Smooth muscle cell (in vitro differentiated cells): ENCODE results near the gene MED20. TPM values are rescaled to one million over a fixed set of nuclear protein-coding genes. Genes with fewer than 3 reads are reported as not detected.

Experiments used
- DNase-seq: peaks from one replicate; lab custom pipeline; 2025; ENCODE audit not compliant: unreplicated experiment; lab: John Stamatoyannopoulos, UW
- H2AFZ ChIP-seq: fragments of 200-600 bp; sonication (generic); 2 replicates; pipeline ENCODE4 v1.6.0; 2016; ENCODE audit warnings: antibody characterized with exemption, low read depth, mild to moderate bottlenecking
- H3F3A ChIP-seq: fragments of 200-600 bp; sonication (generic); 2 replicates; pipeline ENCODE4 v1.6.0; 2017; ENCODE audit warnings: antibody characterized with exemption, low read depth
- H3K27ac ChIP-seq: fragments of 200-600 bp; sonication (generic); 2 replicates; pipeline ENCODE4 v1.5.1; 2016; ENCODE audit warnings: low read depth, mild to moderate bottlenecking
- H3K27me3 ChIP-seq: fragments of 200-600 bp; sonication (generic); 2 replicates; pipeline ENCODE4 v1.6.1; 2016; ENCODE audit warnings: low read depth, mild to moderate bottlenecking
- H3K36me3 ChIP-seq: fragments of 200-600 bp; sonication (generic); 2 replicates; pipeline ENCODE4 v1.5.1; 2016; ENCODE audit warnings: low read depth
- H3K4me1 ChIP-seq: fragments of 200-600 bp; sonication (generic); 2 replicates; pipeline ENCODE4 v1.5.1; 2016; ENCODE audit warnings: low read depth
- H3K4me2 ChIP-seq: fragments of 200-600 bp; sonication (generic); 2 replicates; pipeline ENCODE4 v1.6.0; 2016; ENCODE audit warnings: mild to moderate bottlenecking
- H3K4me3 ChIP-seq: fragments of 200-600 bp; sonication (generic); 2 replicates; pipeline ENCODE4 v1.5.1; 2016; ENCODE audit warnings: mild to moderate bottlenecking
- H3K79me2 ChIP-seq: fragments of 200-600 bp; sonication (generic); 2 replicates; pipeline ENCODE4 v1.6.0; 2016; ENCODE audit warnings: low read depth, mild to moderate bottlenecking
- H3K9ac ChIP-seq: fragments of 200-600 bp; sonication (generic); 2 replicates; pipeline ENCODE4 v1.6.0; 2016; ENCODE audit warnings: low read depth
- H3K9me3 ChIP-seq: fragments of 200-600 bp; sonication (generic); replicated peaks from 2 replicates; pipeline ENCODE4 v1.5.1; 2016; ENCODE audit warnings: low read depth
- H4K20me1 ChIP-seq: fragments of 200-600 bp; sonication (generic); 2 replicates; pipeline ENCODE4 v1.6.0; 2016; ENCODE audit warnings: low read depth
- WGBS: methylation state at CpG from one replicate; pipeline ENCODE4 v1.1.7; 2016; ENCODE audit warnings: low lambda C conversion rate; 5-methylcytosine and 5-hydroxymethylcytosine counted together
- polyA plus RNA-seq: library from polyadenylated mRNA; unstranded; fragments of >200 nt; fragmentation: Nextera tagmentation; extraction: Ambion mirVana; gene quantifications from 2 replicates; pipeline ENCODE4 v1.2.1, GENCODE V29; 2016
- total RNA-seq: library from RNA; depleted of rRNA; stranded (reverse); fragments of >200 nt; gene quantifications from 2 replicates; pipeline ENCODE4 v1.2.3, GENCODE V29; 2014
- TF ChIP-seq, protein P1 (sequence below): fragments of 200-600 bp; sonication (generic); IDR thresholded peaks from 2 replicates; pipeline ENCODE4 v1.5.1; 2017; ENCODE audit warnings: borderline replicate concordance, mild to moderate bottlenecking, antibody characterized with exemption; ENCODE audit not compliant: insufficient read depth, poor library complexity, severe bottlenecking

MED20 gene
- total and polyA plus RNA-seq, 2 experiments from 2014 or later: 13.2 to 14.9 TPM

- Histone ChIP-seq H3K36me3 (no peaks in the 10 kb centered on the region), H3K27ac (peak overlapping the region; percentile 12), H3K4me2 (no peak overlapping the region), H3F3A (no peaks in the 10 kb centered on the region), H4K20me1 (no peaks in the 10 kb centered on the region), H3K4me1 (peaks cover 6% of the 10 kb centered on the region), H3K9me3 (no peaks in the 10 kb centered on the region), H2AFZ (no peak overlapping the region), H3K79me2 (no peaks in the 10 kb centered on the region), H3K4me3 (no peak overlapping the region), H3K9ac (no peak overlapping the region), H3K27me3 (no peaks in the 10 kb centered on the region)
- no peak for DNase-seq
- TF ChIP-seq, protein P1, sequence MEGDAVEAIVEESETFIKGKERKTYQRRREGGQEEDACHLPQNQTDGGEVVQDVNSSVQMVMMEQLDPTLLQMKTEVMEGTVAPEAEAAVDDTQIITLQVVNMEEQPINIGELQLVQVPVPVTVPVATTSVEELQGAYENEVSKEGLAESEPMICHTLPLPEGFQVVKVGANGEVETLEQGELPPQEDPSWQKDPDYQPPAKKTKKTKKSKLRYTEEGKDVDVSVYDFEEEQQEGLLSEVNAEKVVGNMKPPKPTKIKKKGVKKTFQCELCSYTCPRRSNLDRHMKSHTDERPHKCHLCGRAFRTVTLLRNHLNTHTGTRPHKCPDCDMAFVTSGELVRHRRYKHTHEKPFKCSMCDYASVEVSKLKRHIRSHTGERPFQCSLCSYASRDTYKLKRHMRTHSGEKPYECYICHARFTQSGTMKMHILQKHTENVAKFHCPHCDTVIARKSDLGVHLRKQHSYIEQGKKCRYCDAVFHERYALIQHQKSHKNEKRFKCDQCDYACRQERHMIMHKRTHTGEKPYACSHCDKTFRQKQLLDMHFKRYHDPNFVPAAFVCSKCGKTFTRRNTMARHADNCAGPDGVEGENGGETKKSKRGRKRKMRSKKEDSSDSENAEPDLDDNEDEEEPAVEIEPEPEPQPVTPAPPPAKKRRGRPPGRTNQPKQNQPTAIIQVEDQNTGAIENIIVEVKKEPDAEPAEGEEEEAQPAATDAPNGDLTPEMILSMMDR: no peak
- 70% methylated on average over 5 of the region's 5 CpGs for WGBS
Measured at GRCh38 chr6:41878961-41879405, 42.0 kb downstream of the MED20 start.

DNA sequence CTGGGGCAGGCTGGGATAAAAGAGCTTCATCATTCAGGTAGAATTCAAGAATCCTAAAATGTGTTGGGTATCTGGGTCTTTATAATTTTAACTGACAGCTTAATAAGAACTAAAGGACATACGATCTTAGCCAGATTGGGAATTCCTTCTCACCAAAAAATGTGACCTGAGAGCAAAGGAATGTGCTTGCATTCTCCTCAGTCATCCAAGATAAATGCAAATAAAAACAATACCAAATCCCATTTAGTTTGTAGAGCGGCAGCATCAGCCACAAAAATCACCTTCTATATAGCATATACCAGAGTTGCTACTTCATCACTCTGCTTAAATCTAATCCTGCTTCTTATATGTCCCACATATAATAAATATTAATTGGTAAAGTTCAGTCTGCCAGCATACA, 42.7 kb downstream of the MED20 start:
- Histone ChIP-seq H3K36me3 (no peaks in the 10 kb centered on the region), H4K20me1 (no peaks in the 10 kb centered on the region), H2AFZ (no peak overlapping the region), H3F3A (no peaks in the 10 kb centered on the region), H3K27ac (peak overlapping the region; percentile 12), H3K4me2 (no peak overlapping the region), H3K9ac (no peak overlapping the region), H3K79me2 (no peaks in the 10 kb centered on the region), H3K27me3 (no peaks in the 10 kb centered on the region), H3K4me3 (no peak overlapping the region), H3K4me1 (peaks cover 11% of the 10 kb centered on the region), H3K9me3 (no peaks in the 10 kb centered on the region)
- 63% methylated on average over 2 of the region's 2 CpGs for WGBS
- DNase-seq: no peak
- TF ChIP-seq, protein P1: no peak

DNA sequence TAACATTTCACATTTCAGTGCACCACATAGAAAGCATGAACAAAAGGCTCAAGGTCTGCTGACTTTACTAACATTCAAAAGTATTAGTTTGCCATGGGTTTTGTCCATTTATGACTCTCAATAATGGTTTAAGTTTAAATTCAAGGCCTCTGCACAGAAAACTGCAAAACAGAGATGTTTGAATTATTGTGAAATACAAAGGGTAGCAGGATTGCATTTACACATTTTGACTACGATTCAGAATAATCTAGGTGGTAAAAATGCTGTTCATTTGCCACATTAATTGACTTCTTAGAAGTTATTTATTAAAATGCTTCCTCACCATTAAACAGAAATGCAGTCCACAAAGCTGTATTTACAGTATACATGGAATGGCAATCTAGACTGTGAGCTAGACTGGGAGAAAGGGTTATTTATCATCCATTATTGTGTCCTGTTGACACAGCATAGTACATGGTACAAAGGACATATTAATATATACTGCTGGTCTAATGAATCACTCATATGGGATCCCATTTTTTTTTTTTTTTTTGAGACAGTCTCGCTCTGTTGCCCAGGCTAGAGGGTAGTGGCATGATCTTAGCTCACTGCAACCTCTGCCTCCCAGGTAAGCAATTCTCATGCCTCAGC, 43.8 kb downstream of the MED20 start:
- no peaks in the 10 kb centered on the region for H3K9me3 ChIP-seq
- 100% methylated on average over 2 of the region's 2 CpGs for WGBS
- H3K36me3 ChIP-seq: no peaks in the 10 kb centered on the region
- H4K20me1 ChIP-seq: no peaks in the 10 kb centered on the region
- H3K79me2 ChIP-seq: no peaks in the 10 kb centered on the region
- no peak overlapping the region for H3K27ac ChIP-seq
- H3K4me3 ChIP-seq: no peak overlapping the region
- no peak overlapping the region for H2AFZ ChIP-seq
- H3K4me2 ChIP-seq: no peak overlapping the region
- H3K4me1 ChIP-seq: peaks cover 11% of the 10 kb centered on the region
- no peak overlapping the region for H3K9ac ChIP-seq
- H3K27me3 ChIP-seq: no peaks in the 10 kb centered on the region
- H3F3A ChIP-seq: no peaks in the 10 kb centered on the region
- TF ChIP-seq, protein P1: no peak
- no peak for DNase-seq

DNA sequence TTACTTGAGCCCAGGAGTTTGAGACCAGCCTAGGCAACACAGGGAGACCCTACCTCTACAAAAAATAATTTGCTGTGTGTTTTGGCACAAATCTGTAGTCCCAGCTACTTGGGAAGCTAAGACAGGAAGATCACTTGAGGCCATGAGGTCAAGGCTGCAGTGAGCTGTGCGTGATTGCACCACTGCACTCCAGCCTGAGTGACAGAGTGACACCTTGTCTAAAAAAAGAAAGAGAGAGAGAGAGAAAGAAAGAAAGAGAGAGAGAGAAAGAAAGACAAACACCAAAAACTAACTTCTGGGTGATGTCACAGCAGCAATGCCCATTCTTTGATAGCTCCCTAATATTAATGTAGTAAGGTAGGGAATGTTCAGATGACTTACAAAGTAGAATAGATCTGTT, 46.2 kb downstream of the MED20 start:
- Histone ChIP-seq H3K79me2 (no peaks in the 10 kb centered on the region), H3K36me3 (no peaks in the 10 kb centered on the region), H3K4me3 (no peak overlapping the region), H3F3A (no peaks in the 10 kb centered on the region), H3K4me1 (peaks cover 11% of the 10 kb centered on the region), H3K4me2 (no peak overlapping the region), H2AFZ (no peak overlapping the region), H3K9me3 (no peaks in the 10 kb centered on the region), H3K27ac (no peak overlapping the region), H4K20me1 (no peaks in the 10 kb centered on the region), H3K9ac (no peak overlapping the region), H3K27me3 (no peaks in the 10 kb centered on the region)
- TF ChIP-seq, protein P1: no peak
- no peak for DNase-seq
- 83% methylated on average over 1 of the region's 1 CpG for WGBS
